Measurements from ENCODE around the gene TDRD9.
"Not testable (repeated sequence)": the region's sequence is repeated elsewhere in the genome, so short reads cannot be mapped to it uniquely, and the experiment has no call there.

The TDRD9 gene

GRCh38 chr14:103928011-103928890 lies at the start of gene TDRD9:
TSS of gene TDRD9 (plus strand) at chr14:103928456. CDS start at chr14:103928510, 54 bp downstream.
- DNase-seq (ENCODE audit: low read depth), result no peak

- no peak for DNase-seq (ENCODE audit: low read depth)
Measured at GRCh38 chr14:103879118-103879569, 49.1 kb upstream of the TDRD9 start.

- no peak for DNase-seq (ENCODE audit: low read depth)
Measured at GRCh38 chr14:103879570-103880347, 48.5 kb upstream of the TDRD9 start.

GRCh38 chr14:103880348-103881267 lies 47.6 kb upstream of the TDRD9 start:
- DNase-seq (ENCODE audit: low read depth), result peak; percentile 56

- DNase-seq (ENCODE audit: low read depth), result no peak
Measured at GRCh38 chr14:103881268-103882201, 46.7 kb upstream of the TDRD9 start.

- no peak for DNase-seq (ENCODE audit: low read depth)
Measured at GRCh38 chr14:103882503-103883262, 45.6 kb upstream of the TDRD9 start.

- no peak for DNase-seq (ENCODE audit: low read depth)
Measured at GRCh38 chr14:103883263-103883523, 45.1 kb upstream of the TDRD9 start.

GRCh38 chr14:103884854-103885253 lies 43.4 kb upstream of the TDRD9 start:
- DNase-seq (ENCODE audit: low read depth), result no peak

GRCh38 chr14:103885509-103885932 lies 42.7 kb upstream of the TDRD9 start:
- no peak for DNase-seq (ENCODE audit: low read depth)

- peak; percentile 54 for DNase-seq (ENCODE audit: low read depth)
Measured at GRCh38 chr14:103886304-103887169, 41.7 kb upstream of the TDRD9 start.

GRCh38 chr14:103887170-103887501 lies 41.1 kb upstream of the TDRD9 start:
- DNase-seq (ENCODE audit: low read depth), result no peak

- DNase-seq (ENCODE audit: low read depth), result no peak
Measured at GRCh38 chr14:103887557-103888115, 40.6 kb upstream of the TDRD9 start.

GRCh38 chr14:103889002-103889312 lies 39.3 kb upstream of the TDRD9 start:
- not testable (repeated sequence) for DNase-seq (ENCODE audit: low read depth)

GRCh38 chr14:103889313-103890051 lies 38.8 kb upstream of the TDRD9 start:
- DNase-seq (ENCODE audit: low read depth), result no peak

GRCh38 chr14:103890052-103890371 lies 38.2 kb upstream of the TDRD9 start:
- DNase-seq (ENCODE audit: low read depth), result no peak

- no peak for DNase-seq (ENCODE audit: low read depth)
Measured at GRCh38 chr14:103890821-103891666, 37.2 kb upstream of the TDRD9 start.

- no peak for DNase-seq (ENCODE audit: low read depth)
Measured at GRCh38 chr14:103891667-103892215, 36.5 kb upstream of the TDRD9 start.
